Measurements from ENCODE around the gene AMIGO2. TPM values are rescaled to one million over a fixed set of nuclear protein-coding genes. Genes with fewer than 3 reads are reported as not detected.
"Not testable (repeated sequence)": the region's sequence is repeated elsewhere in the genome, so short reads cannot be mapped to it uniquely, and the experiment has no call there.

AMIGO2 gene
- total RNA-seq, 1 donor = 7.2 TPM

DNA sequence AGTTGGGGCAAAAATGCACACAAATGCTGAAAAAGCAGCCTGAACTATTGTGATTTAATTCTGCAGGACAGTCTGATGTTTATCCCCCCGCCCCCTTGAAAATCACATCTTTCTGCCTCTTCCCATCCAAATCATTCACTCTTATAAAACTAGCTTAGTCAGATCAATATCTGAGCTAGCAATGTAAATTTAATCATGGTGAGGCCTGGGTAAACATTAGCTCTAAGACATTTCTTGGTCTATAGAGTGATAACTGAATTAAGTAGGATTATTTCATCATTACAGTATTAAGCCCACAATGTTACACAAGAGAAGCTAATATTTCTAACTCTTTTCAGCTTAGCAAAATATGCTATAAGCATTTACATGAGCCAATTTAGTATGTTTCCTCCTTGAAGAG is 9.4 kb downstream of the AMIGO2 start:
- no peaks in the 10 kb centered on the region for H3K27me3 ChIP-seq (ENCODE audit: insufficient read depth, low read length)
- no peaks in the 10 kb centered on the region for H3K9me3 ChIP-seq (ENCODE audit: low read depth, low read length)
- H3K4me3 ChIP-seq (ENCODE audit: low read length) = no peak overlapping the region
- no peaks in the 10 kb centered on the region for H3K4me1 ChIP-seq (ENCODE audit: insufficient read depth, low read length)

DNA sequence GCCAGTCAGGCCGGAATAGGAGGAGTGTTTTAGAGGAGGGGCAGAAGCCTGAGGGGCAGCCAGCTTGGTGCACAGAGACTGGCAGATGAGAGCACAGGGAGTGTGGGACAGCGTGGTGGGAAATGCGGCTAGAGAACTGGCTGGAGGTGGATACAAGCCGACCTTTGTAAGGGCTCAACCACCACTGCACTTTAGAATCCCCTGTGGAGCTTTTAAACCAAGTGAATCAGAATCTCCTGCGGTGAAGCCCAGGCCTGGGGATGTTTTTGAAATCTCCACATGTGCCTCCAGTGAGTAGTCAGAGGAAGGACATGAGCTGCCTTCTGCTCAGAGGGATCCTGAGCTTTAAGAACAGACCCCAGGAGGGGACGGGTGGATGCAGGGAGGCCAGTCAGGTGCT is 11.2 kb downstream of the AMIGO2 start:
- H3K27me3 ChIP-seq (ENCODE audit: insufficient read depth, low read length) = no peaks in the 10 kb centered on the region
- H3K4me1 ChIP-seq (ENCODE audit: insufficient read depth, low read length) = no peaks in the 10 kb centered on the region
- no peak overlapping the region for H3K4me3 ChIP-seq (ENCODE audit: low read length)
- H3K9me3 ChIP-seq (ENCODE audit: low read depth, low read length) = no peaks in the 10 kb centered on the region

DNA sequence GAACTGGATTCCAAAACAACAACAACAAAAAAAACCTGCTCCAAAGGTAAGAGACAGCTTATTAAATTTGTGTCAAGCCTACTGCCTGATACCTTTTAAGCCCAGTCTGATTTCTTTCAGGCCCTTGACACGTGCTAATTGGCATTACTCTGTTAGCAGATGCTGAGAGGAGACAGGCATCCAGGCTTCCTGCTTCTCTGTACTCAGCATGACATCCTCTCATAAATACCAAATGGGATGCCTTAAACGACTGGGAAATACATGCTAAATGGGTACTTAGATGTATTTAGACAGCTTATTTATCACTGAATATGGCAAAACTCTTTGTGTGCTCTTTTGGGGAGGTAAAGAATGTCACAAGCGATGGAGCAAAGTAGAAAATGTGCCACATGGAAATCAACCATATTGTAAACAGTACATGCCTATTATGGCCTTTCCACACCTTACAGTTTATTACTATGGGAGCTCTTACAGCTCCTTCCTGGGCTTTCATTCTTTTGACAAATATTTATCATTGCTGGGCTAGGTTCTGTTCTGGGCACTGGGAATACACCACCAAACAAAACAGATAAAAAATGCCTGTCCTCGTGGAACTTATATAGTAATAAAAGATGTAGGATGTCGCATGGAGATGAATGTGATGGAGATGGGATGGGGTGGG is 11.9 kb downstream of the AMIGO2 start:
- H3K4me1 ChIP-seq (ENCODE audit: insufficient read depth, low read length) = no peaks in the 10 kb centered on the region
- no peak overlapping the region for H3K4me3 ChIP-seq (ENCODE audit: low read length)
- H3K9me3 ChIP-seq (ENCODE audit: low read depth, low read length) = no peaks in the 10 kb centered on the region
- H3K27me3 ChIP-seq (ENCODE audit: insufficient read depth, low read length) = no peaks in the 10 kb centered on the region

GRCh38 chr12:47067176-47067575 is 12.6 kb downstream of the AMIGO2 start:
- no peaks in the 10 kb centered on the region for H3K4me1 ChIP-seq (ENCODE audit: insufficient read depth, low read length)
- no peaks in the 10 kb centered on the region for H3K27me3 ChIP-seq (ENCODE audit: insufficient read depth, low read length)
- no peak overlapping the region for H3K4me3 ChIP-seq (ENCODE audit: low read length)
- no peaks in the 10 kb centered on the region for H3K9me3 ChIP-seq (ENCODE audit: low read depth, low read length)

DNA sequence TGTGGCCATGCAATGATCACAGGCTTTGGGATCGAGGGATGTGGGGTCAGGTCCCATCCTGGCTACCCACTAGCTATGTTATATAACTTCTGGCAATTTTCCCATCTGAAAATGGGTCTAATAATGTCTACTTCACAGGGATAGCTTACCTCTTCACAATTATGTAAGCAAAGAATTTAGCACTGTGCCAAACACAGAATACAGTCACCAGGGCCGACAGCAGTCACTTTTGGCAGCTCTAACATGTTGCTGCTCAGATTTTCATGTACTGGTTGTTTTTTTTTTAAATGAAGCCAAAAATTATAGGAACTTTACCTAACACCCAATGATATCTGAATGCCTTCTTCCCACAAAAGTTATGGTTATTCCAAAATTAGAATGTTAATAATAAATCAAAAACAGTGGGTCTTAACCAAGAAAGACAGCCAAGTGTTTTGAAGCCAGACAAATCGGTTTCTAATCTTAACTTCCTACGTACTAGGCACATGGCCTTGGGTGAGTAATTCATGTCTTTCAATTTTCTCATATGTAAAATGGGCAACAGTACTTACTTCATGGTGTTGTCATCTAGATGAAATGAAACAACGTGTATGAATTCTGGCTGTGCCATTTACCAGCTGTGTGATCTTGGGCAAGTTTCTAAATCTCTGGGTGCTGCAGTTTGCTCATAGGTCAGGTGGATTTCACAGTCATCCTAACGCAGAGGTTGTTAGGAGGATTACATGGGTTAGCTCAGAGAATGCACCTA is 13.3 kb downstream of the AMIGO2 start:
- Histone ChIP-seq H3K9me3 (ENCODE audit: low read depth, low read length) (no peaks in the 10 kb centered on the region), H3K4me3 (ENCODE audit: low read length) (no peak overlapping the region), H3K4me1 (ENCODE audit: insufficient read depth, low read length) (no peaks in the 10 kb centered on the region), H3K27me3 (ENCODE audit: insufficient read depth, low read length) (no peaks in the 10 kb centered on the region)

DNA sequence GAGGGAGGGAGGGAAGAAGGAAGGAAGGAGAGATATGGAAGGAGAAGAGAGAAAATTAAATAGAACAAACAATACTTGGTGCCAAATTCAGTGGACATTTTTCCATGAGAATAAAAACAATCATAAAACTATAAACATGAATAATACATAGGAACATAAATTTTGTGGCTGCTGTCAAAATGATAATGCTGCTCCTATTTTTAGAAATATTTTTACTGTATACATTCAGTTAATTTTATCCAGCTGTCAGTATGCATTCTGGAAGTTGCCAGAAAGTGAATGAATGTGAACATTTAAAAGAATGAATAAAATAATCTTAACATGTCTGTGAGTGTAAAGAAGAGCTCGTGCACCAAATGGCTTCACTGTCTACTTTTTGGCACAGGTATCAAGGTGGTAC is 14.2 kb downstream of the AMIGO2 start:
- Histone ChIP-seq H3K9me3 (ENCODE audit: low read depth, low read length) (no peaks in the 10 kb centered on the region), H3K4me1 (ENCODE audit: insufficient read depth, low read length) (no peaks in the 10 kb centered on the region), H3K27me3 (ENCODE audit: insufficient read depth, low read length) (no peaks in the 10 kb centered on the region), H3K4me3 (ENCODE audit: low read length) (no peak overlapping the region)

DNA sequence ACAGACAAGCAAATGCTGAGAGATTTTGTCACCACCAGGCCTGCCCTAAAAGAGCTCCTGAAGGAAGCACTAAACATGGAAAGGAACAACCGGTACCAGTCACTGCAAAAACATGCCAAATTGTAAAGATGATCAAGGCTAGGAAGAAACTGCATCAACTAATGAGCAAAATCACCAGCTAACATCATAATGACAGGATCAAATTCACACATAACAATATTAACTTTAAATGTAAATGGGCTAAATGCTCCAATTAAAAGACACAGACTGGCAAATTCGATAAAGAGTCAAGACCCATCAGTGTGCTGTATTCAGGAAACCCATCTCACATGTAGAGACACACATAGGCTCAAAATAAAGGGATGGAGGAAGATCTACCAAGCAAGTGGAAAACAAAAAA is 21.1 kb downstream of the AMIGO2 start:
- not testable (repeated sequence) for H3K27me3 ChIP-seq (ENCODE audit: insufficient read depth, low read length); H3K9me3 ChIP-seq (ENCODE audit: low read depth, low read length); H3K4me3 ChIP-seq (ENCODE audit: low read length); H3K4me1 ChIP-seq (ENCODE audit: insufficient read depth, low read length)

DNA sequence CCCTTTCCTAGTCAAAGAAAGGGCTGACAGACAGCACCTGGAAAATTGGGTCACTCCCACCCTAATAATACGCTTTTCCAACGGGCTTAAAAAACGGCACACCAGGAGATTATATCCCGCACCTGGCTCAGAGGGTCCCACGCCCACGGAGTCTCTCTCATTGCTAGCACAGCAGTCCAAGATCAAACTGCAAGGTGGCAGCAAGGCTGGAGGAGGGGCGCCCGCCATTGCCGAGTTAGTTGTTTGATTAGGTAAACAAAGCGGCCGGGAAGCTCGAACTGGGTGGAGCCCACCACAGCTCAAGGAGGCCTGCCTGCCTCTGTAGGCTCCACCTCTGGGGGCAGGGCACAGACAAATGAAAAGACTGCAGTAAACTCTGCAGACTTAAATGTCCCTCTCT is 22.8 kb downstream of the AMIGO2 start:
- not testable (repeated sequence) for H3K4me1 ChIP-seq (ENCODE audit: insufficient read depth, low read length); H3K27me3 ChIP-seq (ENCODE audit: insufficient read depth, low read length); H3K9me3 ChIP-seq (ENCODE audit: low read depth, low read length); H3K4me3 ChIP-seq (ENCODE audit: low read length)

DNA sequence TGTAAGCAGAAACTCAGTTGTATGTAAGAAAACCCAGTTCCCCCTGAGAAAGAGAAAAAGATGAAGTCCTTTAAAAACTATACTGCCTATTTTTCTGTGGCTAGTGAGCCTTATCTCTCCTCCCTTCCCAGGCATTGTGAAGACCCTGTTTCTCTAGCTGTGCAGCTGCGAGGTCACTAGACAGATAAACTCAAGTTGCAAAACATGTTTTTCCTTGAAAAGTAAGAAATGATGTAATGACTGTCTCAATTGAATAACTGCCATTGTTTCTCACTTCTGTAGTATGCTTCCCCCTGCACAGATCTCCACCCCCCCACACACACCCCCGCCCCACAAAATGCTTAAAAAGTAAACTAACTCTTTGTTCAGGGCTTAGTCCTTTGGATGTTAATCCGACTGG is 23.9 kb downstream of the AMIGO2 start:
- H3K4me1 ChIP-seq (ENCODE audit: insufficient read depth, low read length); H3K27me3 ChIP-seq (ENCODE audit: insufficient read depth, low read length); H3K9me3 ChIP-seq (ENCODE audit: low read depth, low read length); H3K4me3 ChIP-seq (ENCODE audit: low read length): not testable (repeated sequence)

DNA sequence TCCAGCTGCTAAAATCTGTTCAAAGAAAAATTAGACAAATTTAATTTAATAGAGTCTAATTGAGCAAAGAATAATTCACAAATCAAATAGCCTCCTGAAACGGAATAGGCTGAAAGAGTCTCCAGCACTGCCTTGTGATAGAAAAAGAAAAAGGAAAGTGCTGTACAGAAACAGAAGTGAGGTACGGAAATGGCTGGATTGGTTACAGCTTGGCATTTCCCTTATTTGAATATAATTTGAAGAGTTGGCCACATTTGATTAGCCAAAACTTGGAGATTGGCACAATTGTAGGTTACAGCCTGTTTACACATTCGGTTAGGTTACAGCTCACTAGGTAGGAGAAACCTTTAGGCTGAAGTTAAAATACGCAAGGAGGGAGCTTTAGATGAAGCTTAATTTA is 25.1 kb downstream of the AMIGO2 start:
- no peak overlapping the region for H3K4me3 ChIP-seq (ENCODE audit: low read length)
- H3K4me1 ChIP-seq (ENCODE audit: insufficient read depth, low read length) = peaks cover 5% of the 10 kb centered on the region
- H3K27me3 ChIP-seq (ENCODE audit: insufficient read depth, low read length) = no peaks in the 10 kb centered on the region
- H3K9me3 ChIP-seq (ENCODE audit: low read depth, low read length) = no peaks in the 10 kb centered on the region

DNA sequence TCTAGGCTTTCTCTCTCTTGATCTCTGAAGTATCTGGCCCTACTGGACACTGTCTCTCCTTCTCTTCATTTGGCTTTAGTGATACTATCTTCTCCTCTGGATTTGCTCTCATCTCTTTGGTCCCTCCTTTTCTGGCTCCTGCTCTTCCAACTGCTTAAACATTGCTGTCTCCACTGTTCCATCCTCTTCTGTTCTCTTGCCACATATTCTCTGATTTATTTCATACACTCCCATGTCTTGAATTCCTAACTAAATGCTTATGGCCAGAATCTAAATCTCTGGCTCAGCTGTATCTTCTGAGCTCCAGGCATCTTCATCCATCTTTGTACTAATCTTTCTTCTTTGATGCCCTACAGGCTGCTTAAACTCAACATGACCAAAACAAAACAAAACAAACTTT is 25.8 kb downstream of the AMIGO2 start:
- H3K4me1 ChIP-seq (ENCODE audit: insufficient read depth, low read length) = peaks cover 5% of the 10 kb centered on the region
- no peaks in the 10 kb centered on the region for H3K27me3 ChIP-seq (ENCODE audit: insufficient read depth, low read length)
- no peak overlapping the region for H3K4me3 ChIP-seq (ENCODE audit: low read length)
- no peaks in the 10 kb centered on the region for H3K9me3 ChIP-seq (ENCODE audit: low read depth, low read length)

- Histone ChIP-seq H3K27me3 (ENCODE audit: insufficient read depth, low read length) (no peaks in the 10 kb centered on the region), H3K4me3 (ENCODE audit: low read length) (no peak overlapping the region), H3K4me1 (ENCODE audit: insufficient read depth, low read length) (peaks cover 5% of the 10 kb centered on the region), H3K9me3 (ENCODE audit: low read depth, low read length) (no peaks in the 10 kb centered on the region)
These were observed 27.5 kb downstream of the AMIGO2 start for GRCh38 chr12:47052274-47052673.

- H3K9me3 ChIP-seq (ENCODE audit: low read depth, low read length) = not testable (repeated sequence)
These were observed 28.5 kb downstream of the AMIGO2 start for GRCh38 chr12:47051291-47051690.

DNA sequence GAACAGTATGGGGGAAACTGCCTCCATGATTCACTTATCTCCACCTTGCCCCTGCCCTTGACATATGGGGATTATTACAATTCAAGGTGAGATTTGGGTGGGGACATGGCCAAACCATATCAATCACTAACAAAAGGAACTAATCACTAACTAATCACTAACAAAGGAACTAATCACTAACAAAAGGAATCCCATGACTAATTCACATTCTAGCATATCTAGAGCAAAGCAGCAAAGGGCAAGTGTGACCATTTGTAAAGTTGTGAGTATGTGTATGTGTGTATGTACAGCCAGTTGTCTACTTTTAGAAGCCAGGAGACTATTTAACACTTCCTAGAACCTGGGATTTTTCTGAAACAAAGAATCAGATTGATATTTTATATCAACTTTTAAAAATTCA is 31.2 kb downstream of the AMIGO2 start:
- Histone ChIP-seq H3K9me3 (ENCODE audit: low read depth, low read length) (no peaks in the 10 kb centered on the region), H3K4me3 (ENCODE audit: low read length) (no peak overlapping the region), H3K4me1 (ENCODE audit: insufficient read depth, low read length) (no peaks in the 10 kb centered on the region), H3K27me3 (ENCODE audit: insufficient read depth, low read length) (peaks cover 3% of the 10 kb centered on the region)

More at GRCh38 chr12:47051291-47051690, 28.5 kb downstream of the AMIGO2 start:
- not testable (repeated sequence) for H3K4me1 ChIP-seq (ENCODE audit: insufficient read depth, low read length); H3K27me3 ChIP-seq (ENCODE audit: insufficient read depth, low read length); H3K4me3 ChIP-seq (ENCODE audit: low read length)

DNA sequence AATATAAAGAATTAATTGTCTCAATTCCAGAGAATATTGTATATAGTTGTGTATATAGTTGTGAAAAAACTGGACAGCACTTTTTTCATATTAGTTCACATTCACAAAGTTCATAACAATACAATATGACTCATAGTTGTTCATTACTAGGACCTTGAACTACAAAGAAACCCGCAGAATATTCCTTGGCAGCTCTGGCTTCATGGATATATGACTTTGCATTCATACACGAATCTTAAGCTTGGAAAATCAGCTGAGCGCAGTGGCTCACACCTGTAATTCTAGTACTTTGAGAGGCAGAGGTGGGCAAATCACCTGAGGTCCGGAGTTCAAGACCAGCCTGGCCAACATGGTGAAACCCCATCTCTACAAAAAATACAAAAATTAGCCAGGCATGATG is 38.4 kb downstream of the AMIGO2 start:
- H3K9me3 ChIP-seq (ENCODE audit: low read depth, low read length) = no peaks in the 10 kb centered on the region
- no peaks in the 10 kb centered on the region for H3K4me1 ChIP-seq (ENCODE audit: insufficient read depth, low read length)
- H3K27me3 ChIP-seq (ENCODE audit: insufficient read depth, low read length) = peaks cover 3% of the 10 kb centered on the region
- no peak overlapping the region for H3K4me3 ChIP-seq (ENCODE audit: low read length)

DNA sequence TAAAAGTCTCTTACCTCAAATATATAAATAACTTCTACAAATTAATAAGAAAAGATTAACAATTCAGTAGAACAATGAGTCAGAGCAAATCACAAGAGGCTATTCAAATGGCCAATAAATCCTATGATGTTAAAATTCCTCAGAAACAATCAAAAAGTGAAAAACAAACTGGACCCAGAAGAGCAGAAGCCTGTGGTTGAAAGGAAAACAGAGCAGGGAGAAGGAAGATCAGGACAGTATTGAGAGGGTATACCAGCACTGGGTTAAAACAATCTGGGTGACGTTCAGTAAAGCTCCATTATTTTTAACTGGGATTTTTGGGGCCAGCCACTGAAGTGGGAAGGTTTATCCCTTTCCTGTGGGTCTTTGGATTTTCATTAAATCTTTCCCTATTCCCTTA is 40.0 kb downstream of the AMIGO2 start:
- Histone ChIP-seq H3K4me1 (ENCODE audit: insufficient read depth, low read length) (no peaks in the 10 kb centered on the region), H3K9me3 (ENCODE audit: low read depth, low read length) (no peaks in the 10 kb centered on the region), H3K4me3 (ENCODE audit: low read length) (no peak overlapping the region), H3K27me3 (ENCODE audit: insufficient read depth, low read length) (no peaks in the 10 kb centered on the region)
